ENCODE results near the gene CD247.

The CD247 gene

GRCh38 chr1:167474191-167474641, 44.1 kb downstream of the CD247 start:
- no peak for TF ChIP-seq CTCF (IDR thresholded peaks at IDR 0.05; ENCODE audit: insufficient read depth, low read length, missing control alignments)
- DNase-seq (ENCODE audit: low read depth, low spot score) = no peak
- ChIA-PET CTCF (no interaction called here), POLR2A (no interaction called here)
- no peak overlapping the region for H3K4me3 ChIP-seq (ENCODE audit: low read depth, low read length)

DNA sequence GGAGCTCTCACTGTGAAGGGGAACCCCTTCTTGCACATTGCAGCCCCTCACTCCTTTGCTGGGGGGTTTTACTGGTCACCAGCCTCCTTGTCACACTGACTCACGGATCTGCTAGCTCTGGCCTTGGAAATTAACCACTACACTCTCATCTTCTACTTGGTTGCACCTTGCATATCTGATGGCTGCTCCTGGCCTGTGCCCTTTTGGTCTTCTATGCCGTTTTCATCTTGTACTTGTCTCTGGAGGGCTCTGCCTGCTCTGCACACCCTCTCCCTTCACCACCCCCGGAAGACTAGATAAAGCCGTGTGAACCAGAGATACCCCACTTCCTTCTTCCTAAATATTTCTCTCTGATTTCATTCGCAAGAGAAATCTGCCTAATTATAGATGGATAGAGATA, 44.6 kb downstream of the CD247 start:
- TF ChIP-seq CTCF (IDR thresholded peaks at IDR 0.05; ENCODE audit: insufficient read depth, low read length, missing control alignments) = no peak
- no peak for DNase-seq (ENCODE audit: low read depth, low spot score)
- CTCF ChIA-PET = no interaction called here
- no peak overlapping the region for H3K4me3 ChIP-seq (ENCODE audit: low read depth, low read length)
- POLR2A ChIA-PET = no interaction called here

DNA sequence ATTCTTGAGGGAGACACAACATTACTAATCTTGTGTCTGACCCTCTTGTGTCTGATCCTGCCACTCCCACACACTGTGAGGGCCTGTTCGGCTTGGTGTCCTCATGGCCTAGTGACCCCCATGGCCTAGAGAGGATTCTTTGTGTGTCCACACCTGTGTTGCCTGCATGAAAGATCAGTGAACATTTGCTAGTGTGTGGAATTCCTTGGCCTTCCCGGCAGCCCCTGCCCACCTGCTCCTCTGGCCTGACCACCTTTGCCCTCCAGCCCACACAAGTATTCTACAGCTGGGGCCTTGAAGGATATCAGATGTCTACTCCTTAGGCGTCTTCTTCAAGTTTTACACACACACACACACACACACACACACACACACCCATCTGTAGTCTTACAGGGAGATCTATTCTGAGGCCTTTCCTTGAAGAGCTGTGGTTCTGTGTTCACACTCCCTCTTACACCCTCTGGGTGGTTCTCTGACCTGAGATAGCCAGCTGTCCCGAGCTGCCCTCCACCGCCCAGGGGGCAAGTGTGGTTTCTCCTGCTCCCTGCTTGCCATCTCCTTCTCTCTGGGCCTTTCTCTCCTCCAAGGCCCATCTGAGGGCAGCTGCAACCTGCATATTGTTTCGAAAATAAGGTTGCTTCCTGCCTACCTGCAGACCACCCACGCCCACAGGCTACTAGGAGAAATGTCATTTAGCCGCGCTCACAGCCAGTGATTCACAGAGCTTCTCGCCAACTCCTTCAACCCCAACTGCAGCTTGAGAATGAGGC, 45.4 kb downstream of the CD247 start:
- ChIA-PET CTCF (no interaction called here), POLR2A (no interaction called here)
- TF ChIP-seq CTCF (IDR thresholded peaks at IDR 0.05; ENCODE audit: insufficient read depth, low read length, missing control alignments) = no peak
- H3K4me3 ChIP-seq (ENCODE audit: low read depth, low read length) = no peak overlapping the region
- no peak for DNase-seq (ENCODE audit: low read depth, low spot score)

DNA sequence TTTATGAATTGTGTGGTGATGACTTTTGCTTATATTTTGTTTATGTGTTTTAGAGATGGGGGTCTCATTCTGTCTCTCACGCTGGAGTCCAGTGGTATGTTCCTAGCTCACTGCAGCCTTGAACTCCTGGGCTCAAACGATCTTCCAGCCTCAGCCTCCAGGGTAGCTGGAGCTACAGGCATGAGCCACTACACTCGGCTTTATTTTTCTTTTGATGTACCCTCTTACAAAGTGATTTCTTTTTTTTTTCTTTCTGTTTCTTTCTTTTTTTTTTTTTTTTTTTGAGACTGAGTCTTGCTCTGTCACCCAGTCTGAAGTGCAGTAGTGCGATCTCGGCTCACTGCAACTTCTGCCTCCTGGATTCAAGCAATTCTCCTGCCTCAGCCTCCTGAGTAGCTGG, 46.8 kb downstream of the CD247 start:
- POLR2A ChIA-PET = no interaction called here
- DNase-seq (ENCODE audit: low read depth, low spot score) = no peak

DNA sequence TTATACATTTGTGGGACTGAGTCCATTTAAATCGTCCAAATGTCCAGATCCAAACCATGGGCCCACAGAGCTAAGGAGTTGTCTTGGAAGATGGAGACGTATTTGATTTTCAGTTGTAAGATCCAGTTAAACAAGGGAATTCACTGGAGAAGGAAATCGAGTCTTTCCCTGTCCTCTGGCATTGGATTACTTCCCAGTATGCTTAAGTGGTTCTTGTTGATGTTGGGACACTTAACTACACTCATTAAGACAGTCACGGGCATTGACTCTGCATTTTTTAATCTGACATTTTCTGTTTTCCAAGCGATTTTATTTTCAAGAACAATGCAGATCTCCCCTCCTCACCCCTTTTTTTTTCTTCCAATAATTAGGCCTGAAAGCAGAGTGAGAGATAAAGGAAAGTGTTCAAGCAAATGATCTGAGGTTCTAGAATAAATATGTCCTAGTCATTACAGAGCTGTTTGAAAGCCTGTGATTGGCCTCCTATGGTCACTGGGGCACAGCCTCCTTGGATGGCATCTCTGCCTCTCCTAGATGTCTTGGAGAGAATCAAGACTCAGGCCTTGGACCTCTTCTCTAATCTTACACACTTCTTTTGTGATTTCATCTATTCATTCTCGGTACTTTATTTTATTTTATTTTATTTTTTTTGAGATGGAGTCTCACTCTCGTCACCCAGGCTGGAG, 48.9 kb downstream of the CD247 start:
- TF ChIP-seq CTCF (IDR thresholded peaks at IDR 0.05; ENCODE audit: insufficient read depth, low read length, missing control alignments) = no peak
- no peak overlapping the region for H3K4me3 ChIP-seq (ENCODE audit: low read depth, low read length)
- CTCF ChIA-PET = interaction anchor here (1.8 kb wide), 1 partner anchor 403 kb away, joined by 3 read pairs; no protein-coding TSS in a partner anchor
- POLR2A ChIA-PET = no interaction called here
- DNase-seq (ENCODE audit: low read depth, low spot score) = no peak

More for the DNA sequence above, 46.8 kb downstream of the CD247 start:
- no peak for TF ChIP-seq CTCF (IDR thresholded peaks at IDR 0.05; ENCODE audit: insufficient read depth, low read length, missing control alignments)
- H3K4me3 ChIP-seq (ENCODE audit: low read depth, low read length) = no peak overlapping the region
- CTCF ChIA-PET = no interaction called here

DNA sequence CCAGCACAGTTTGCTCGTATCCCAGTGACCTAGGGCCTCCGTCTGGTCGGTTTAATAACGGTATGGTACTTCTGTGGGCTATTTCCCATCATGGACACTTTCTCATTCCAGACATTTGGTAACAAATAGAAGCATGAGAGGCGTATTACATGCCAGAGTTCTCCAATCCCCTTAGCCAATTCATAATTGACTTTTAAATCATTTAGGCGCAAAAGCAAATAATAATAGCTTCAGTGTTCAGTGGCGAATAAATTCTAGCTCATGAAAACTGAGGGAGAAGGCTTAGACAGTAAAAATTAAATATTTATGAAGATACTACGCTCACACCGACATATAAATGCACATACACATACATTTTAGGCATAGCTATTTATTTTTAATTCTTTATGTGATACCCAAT, 50.6 kb downstream of the CD247 start:
- CTCF ChIA-PET = interaction anchor here (0.7 to 1.6 kb wide), 2 partner anchors 16 to 220 kb away, joined by 4 to 5 read pairs; no protein-coding TSS in a partner anchor
- DNase-seq (ENCODE audit: low read depth, low spot score) = no peak
- POLR2A ChIA-PET = no interaction called here
- no peak overlapping the region for H3K4me3 ChIP-seq (ENCODE audit: low read depth, low read length)
- TF ChIP-seq CTCF (IDR thresholded peaks at IDR 0.05; ENCODE audit: insufficient read depth, low read length, missing control alignments) = no peak
